HG03521 (cell line): ENCODE measurements around the gene CRAMP1.
"Not testable (repeated sequence)": the region's sequence is repeated elsewhere in the genome, so short reads cannot be mapped to it uniquely, and the experiment has no call there.

Source experiments
- ATAC-seq: cut with Tn5 transposase; IDR thresholded peaks from one replicate; pipeline ENCODE4 v1.9.1; 2021; ENCODE audit warnings: mild to moderate bottlenecking, moderate library complexity; ENCODE audit not compliant: unreplicated experiment

Gene CRAMP1

DNA sequence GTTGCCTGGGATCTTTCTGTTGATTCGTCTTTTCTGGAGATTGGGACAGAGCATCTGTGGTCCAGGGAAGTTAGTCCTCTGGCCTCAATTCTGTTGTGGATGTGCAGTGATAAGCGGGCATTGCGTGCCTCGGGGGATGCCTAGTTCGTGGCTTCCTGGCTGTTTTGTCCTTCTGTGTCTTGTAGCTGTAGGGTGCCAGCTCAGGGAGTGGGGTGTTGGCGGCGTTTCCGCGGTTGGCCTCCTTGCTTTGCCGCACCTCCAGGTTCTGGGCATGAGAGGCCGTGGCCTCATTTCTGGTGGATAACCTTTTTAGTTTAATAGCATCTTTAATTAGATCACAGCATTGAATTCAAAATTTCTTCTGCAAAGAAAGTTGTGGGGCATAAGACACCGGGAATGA is 64.5 kb downstream of the CRAMP1 start:
- ATAC-seq: no peak

- no peak for ATAC-seq
Observed at GRCh38 chr16:1677339-1677738, 65.2 kb downstream of the CRAMP1 start.

- peak; percentile 92 for ATAC-seq
Observed at GRCh38 chr16:1677942-1678499, 65.9 kb downstream of the CRAMP1 start, which contains the start of gene JPT2. Gene JPT2 (plus strand): TSS chr16:1678279. CDS start chr16:1678313, 34 bp downstream.

- peak; percentile 11 for ATAC-seq
Observed at GRCh38 chr16:1678500-1679098, 66.4 kb downstream of the CRAMP1 start.

DNA sequence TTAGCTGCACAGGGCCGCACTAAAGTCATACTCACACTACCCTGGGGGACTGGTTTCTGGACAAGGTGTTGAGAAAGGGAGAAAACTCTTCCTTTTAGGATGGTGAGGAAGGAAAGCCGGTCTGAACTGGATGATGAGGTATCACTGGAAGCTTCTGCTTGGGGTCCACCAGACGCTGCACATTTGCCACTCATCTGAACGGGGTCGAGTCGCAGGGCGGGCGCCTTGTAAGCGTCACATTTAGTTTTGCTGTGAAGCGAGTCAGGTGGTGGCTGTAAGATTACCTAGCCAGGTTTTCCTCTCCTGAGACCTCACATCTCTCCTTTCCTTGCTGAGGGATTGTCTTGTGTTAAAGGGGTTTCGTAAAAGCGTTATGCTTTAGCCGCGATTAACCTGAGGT is 68.2 kb downstream of the CRAMP1 start:
- ATAC-seq: no peak

DNA sequence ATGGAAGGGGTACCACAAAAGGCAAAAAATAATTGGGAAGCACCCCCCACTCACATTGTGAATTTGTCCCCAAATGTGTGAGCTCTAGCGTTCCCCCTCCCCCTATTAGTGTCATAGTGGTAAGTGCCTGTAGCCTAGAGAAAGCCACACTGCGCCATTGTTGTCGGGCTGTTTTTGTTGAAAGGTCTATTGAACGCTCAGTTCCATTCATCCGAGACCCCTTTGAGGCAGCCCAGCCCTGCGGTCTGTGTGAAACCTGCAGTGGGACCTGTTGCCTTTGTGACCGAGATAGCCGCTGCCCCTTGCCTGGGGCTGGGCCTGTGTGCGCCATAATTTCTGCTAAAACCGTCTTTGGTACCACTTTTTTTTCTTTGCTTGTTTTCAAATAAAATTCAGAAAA is 68.9 kb downstream of the CRAMP1 start:
- ATAC-seq: no peak

DNA sequence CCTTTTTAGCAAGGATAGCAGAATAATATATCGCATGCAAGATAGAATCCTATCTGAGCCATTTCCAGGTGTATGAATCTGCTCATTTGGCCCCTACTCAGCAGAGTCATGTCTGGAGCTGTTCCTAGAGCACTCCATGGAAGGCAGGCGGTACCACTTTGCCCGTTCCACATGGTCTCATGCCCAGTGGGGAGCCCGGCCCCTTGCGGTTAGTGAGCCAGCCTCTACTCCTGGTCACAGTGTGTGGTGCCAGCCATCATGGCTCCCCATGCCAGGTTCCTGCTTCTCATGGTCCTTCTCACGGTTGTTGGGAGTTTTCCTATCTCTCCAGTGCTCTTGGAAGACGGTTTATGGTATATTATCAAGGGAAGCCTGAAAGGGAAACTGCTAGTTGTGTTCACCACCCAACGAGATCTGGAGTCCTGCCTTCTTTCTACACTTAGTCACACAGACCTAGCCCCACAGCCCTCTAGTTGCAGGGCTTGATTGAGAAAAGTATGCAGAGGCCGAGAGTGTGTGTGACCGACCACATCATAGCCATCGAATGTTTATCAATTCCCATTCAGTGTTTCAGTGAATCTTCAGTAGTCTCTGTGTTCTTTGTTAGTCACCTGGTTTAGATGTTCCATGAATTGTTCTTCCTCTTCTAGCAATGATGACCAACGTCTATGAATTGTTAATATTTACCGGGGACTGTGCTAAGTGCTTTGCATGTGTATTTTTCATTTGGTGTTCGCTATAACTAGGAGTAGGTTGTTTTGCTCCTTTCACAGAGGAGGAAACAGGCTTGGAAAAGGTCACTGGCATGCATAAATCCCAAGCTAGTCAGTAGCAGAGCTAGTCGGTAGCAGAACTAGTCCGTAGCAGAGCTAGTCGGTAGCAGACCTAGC is 75.5 kb downstream of the CRAMP1 start:
- no peak for ATAC-seq

GRCh38 chr16:1688807-1689560 is 76.8 kb downstream of the CRAMP1 start:
- no peak for ATAC-seq

- no peak for ATAC-seq
Observed at GRCh38 chr16:1689853-1690252, 77.7 kb downstream of the CRAMP1 start.

GRCh38 chr16:1690810-1691209 is 78.7 kb downstream of the CRAMP1 start:
- ATAC-seq: no peak

- no peak for ATAC-seq
Observed at GRCh38 chr16:1691276-1691675, 79.1 kb downstream of the CRAMP1 start.

DNA sequence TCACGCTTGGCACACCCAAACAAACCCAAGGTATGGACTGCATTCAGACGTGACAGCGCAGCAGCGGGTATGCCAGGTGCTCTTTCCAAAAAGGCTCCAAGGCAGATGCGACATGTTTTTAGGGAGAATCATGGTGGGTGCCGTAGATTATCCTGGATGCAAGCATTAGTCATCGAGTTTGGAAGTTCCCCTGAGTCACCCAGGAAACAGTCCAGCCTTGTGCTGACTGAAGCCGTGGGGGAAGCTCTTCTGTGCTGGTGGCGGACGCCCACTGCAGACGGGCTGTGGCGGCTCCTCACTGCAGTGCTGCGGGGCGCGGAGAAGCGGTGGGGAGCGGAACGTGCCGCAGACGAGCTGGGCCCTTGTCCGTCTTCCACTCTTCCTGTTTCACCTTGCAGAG is 79.8 kb downstream of the CRAMP1 start:
- ATAC-seq: no peak

GRCh38 chr16:1696863-1697262 is 84.7 kb downstream of the CRAMP1 start:
- ATAC-seq: no peak

DNA sequence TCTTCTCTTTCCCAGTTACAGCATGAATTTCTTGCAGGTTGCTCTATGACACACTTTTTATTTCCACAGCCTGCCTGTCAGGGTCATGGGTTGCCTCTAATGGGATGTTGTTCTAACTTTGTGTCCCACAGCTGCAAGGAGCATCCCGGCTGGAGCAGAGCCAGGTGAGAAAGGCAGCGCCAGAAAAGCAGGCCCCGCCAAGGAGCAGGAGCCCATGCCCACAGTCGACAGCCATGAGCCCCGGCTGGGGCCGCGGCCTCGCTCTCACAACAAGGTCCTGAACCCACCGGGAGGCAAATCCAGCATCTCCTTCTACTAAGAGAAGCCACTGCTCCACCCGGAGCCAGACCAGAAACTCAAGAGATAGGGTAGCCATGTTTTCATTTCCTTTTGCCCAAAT is 86.5 kb downstream of the CRAMP1 start:
- no peak for ATAC-seq

DNA sequence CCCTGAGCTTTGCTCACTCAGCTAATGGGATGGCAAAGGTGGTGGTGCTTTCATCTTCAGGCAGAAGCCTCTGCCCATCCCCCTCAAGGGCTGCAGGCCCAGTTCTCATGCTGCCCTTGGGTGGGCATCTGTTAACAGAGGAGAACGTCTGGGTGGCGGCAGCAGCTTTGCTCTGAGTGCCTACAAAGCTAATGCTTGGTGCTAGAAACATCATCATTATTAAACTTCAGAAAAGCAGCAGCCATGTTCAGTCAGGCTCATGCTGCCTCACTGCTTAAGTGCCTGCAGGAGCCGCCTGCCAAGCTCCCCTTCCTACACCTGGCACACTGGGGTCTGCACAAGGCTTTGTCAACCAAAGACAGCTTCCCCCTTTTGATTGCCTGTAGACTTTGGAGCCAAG is 88.1 kb downstream of the CRAMP1 start:
- no peak for ATAC-seq

GRCh38 chr16:1701216-1701878 is 89.2 kb downstream of the CRAMP1 start:
- no peak for ATAC-seq

DNA sequence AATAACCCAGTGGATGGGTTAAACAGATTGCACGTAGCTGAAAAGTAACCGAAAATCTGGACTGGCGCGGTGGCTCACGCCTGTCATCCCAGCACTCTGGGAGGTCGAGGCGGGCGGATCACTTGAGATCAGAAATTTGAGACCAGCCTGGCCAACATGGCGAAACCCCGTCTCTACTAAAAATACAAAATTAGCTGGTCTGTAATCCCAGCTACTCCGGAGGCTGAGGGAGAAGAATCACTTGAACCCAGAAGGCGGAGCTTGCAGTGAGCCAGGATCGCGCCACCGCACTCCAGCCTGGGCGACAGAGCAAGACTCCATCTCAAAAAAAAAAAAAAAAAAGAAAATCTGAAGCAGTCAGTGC is 93.1 kb downstream of the CRAMP1 start:
- ATAC-seq: not testable (repeated sequence)

GRCh38 chr16:1705688-1706385 is 93.7 kb downstream of the CRAMP1 start, which contains the start of gene MAPK8IP3:
Gene MAPK8IP3 (plus strand): TSS chr16:1706195. CDS start chr16:1706340, 145 bp downstream.
- peak; percentile 87 for ATAC-seq

DNA sequence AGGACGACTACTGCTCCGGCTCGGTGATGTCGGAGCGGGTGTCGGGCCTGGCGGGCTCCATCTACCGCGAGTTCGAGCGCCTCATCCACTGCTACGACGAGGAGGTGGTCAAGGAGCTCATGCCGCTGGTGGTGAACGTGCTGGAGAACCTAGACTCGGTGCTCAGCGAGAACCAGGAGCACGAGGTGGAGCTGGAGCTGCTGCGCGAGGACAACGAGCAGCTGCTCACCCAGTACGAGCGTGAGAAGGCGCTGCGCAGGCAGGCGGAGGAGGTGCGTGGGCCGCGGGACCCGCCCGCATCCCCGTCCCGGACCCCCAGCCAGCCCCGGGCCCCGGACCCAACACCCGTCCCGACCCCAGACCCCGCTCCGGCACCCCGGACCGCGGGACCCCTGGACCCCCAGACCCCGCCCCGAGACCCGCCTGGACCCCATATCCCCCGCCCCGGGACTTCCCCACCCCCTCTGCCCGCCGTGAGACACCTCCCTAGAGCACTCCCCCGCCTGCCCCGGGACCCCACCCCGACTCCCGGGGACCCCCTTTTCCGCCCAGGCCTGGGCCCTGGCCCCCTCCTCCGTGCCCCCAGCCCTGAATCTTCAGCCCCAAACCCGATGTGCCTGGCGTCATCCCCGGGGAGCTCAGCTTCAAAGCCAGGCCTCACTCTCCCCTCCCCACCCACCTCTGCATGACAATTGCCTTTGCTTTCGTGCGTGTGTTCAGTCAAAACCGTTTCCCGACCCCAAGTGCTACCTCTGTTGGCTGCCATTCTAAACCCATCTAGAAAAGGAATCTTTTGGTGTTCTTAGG is 94.4 kb downstream of the CRAMP1 start:
- peak; percentile 9 for ATAC-seq
